Gastroesophageal sphincter (tissue), 3 donors: ENCODE data around the gene DMAP1.

ENCODE experiments used
- CTCF ChIP-seq, 4 experiments: fragments of 200-600 bp in 2 of 4; fragments of 450-650 bp in 2 of 4; sonication (generic) in 1 of 4; IDR thresholded peaks; one replicate each; pipeline ENCODE4 v1.5.1; 2017 to 2019; ENCODE audit warnings: antibody characterized with exemption in 4 of 4, mild to moderate bottlenecking in 2 of 4, moderate library complexity in 2 of 4
- POLR2A ChIP-seq, 2 donors: fragments of 450-650 bp; IDR thresholded peaks; one replicate each; pipeline ENCODE4 v1.6.1; 2017; ENCODE audit warnings: antibody characterized with exemption in 2 of 2, mild to moderate bottlenecking in 2 of 2, moderate library complexity in 1 of 2

- no peak for TF ChIP-seq CTCF (IDR thresholded peaks at IDR 0.05)
- no peak for TF ChIP-seq POLR2A (IDR thresholded peaks at IDR 0.05)
Measured at GRCh38 chr1:44261171-44261817, 48.0 kb downstream of the DMAP1 start.
